ENCODE measurements around the gene SERBP1.

Gene SERBP1

DNA sequence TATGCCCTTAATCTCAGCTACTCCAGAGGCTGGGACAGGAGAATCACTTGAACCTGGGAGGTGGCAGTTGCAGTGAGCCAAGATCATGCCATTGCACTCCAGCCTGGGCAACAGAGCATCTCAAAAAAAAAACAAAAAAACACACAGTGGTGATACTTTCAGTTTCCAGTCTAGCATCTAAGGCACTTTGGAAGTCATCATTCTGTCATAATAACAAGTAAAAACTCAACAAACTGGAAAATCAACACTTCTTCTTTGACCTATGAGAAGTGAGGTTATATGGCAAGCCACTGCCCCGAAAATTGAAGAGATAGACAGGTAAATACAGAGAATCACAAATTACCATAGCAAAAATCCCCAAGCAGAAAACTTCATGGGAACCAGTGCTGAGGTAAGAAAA is 70.6 kb downstream of the SERBP1 start:
- no peak for DNase-seq
